Keratinocyte (primary cell): Measurements from ENCODE around the gene CPLX3. TPM values are rescaled to one million over a fixed set of nuclear protein-coding genes. Genes with fewer than 3 reads are reported as not detected.
A peak's percentile ranks its signal among the peaks of the same experiment; 100 is the strongest.

Experiments used
- DNase-seq: peaks from one replicate; pipeline ENCODE4 v3.0.0-alpha.2; 2011; ENCODE audit warnings: low read depth, missing footprints, low spot score
- FAIRE-seq: peaks from 2 replicates; lab custom pipeline; 2011; peaks lifted over from hg19 to GRCh38; lab: Jason Lieb, UNC
- H2AFZ ChIP-seq: 2 replicates; pipeline ENCODE4 v1.6.0; 2012; ENCODE audit warnings: low read length, control low read depth, inconsistent platforms; ENCODE audit not compliant: control insufficient read depth
- H3K27ac ChIP-seq: 2 replicates; pipeline ENCODE4 v1.5.1; 2011; ENCODE audit warnings: low read length; ENCODE audit not compliant: control insufficient read depth, insufficient read depth
- H3K27me3 ChIP-seq: 3 replicates; pipeline ENCODE4 v1.6.0; 2011; ENCODE audit warnings: low read length; ENCODE audit not compliant: control insufficient read depth, insufficient read depth; ENCODE audit errors: extremely low read depth
- H3K36me3 ChIP-seq, 2 experiments: 2 replicates in 1 of 2; 3 replicates in 1 of 2; pipeline ENCODE4 v1.5.1; 2011; ENCODE audit warnings: low read length in 2 of 2, mild to moderate bottlenecking in 1 of 2; ENCODE audit not compliant: control insufficient read depth in 2 of 2, insufficient read depth in 2 of 2; ENCODE audit errors: extremely low read depth in 1 of 2
- H3K4me1 ChIP-seq: 3 replicates; pipeline ENCODE4 v1.5.1; 2011; ENCODE audit warnings: low read length; ENCODE audit not compliant: control insufficient read depth, insufficient read depth; ENCODE audit errors: extremely low read depth
- H3K4me2 ChIP-seq: 3 replicates; pipeline ENCODE4 v1.6.0; 2011; ENCODE audit warnings: low read depth, low read length; ENCODE audit not compliant: control insufficient read depth, insufficient read depth; ENCODE audit errors: extremely low read depth
- H3K4me3 ChIP-seq, 3 experiments: fragments of 200-600 bp in 1 of 3; sonication (generic) in 1 of 3; 2 replicates in 2 of 3; 3 replicates in 1 of 3; pipeline ENCODE4 v1.5.1; 2011 to 2016; ENCODE audit warnings: low read length in 3 of 3, mild to moderate bottlenecking in 3 of 3, control low read depth in 2 of 3, inconsistent platforms in 1 of 3, low read depth in 1 of 3, mixed read lengths in 1 of 3, mixed run types in 1 of 3, moderate library complexity in 1 of 3; ENCODE audit not compliant: control insufficient read depth in 2 of 3, insufficient read depth in 2 of 3; ENCODE audit errors: extremely low read depth in 1 of 3
- H3K79me2 ChIP-seq: 2 replicates; pipeline ENCODE4 v1.6.0; 2012; ENCODE audit warnings: low read length; ENCODE audit not compliant: control insufficient read depth, insufficient read depth
- H3K9ac ChIP-seq: 3 replicates; pipeline ENCODE4 v1.6.0; 2011; ENCODE audit warnings: low read length; ENCODE audit not compliant: control insufficient read depth, insufficient read depth; ENCODE audit errors: extremely low read depth
- H3K9me1 ChIP-seq: 3 replicates; pipeline ENCODE4 v1.6.0; 2011; ENCODE audit warnings: low read length; ENCODE audit not compliant: control insufficient read depth, insufficient read depth; ENCODE audit errors: extremely low read depth
- H3K9me3 ChIP-seq: 2 replicates; pipeline ENCODE4 v1.5.1; 2012; ENCODE audit warnings: low read depth, low read length; ENCODE audit not compliant: control insufficient read depth
- H4K20me1 ChIP-seq: 3 replicates; pipeline ENCODE4 v1.6.0; 2011; ENCODE audit warnings: low read length; ENCODE audit not compliant: control insufficient read depth, insufficient read depth; ENCODE audit errors: extremely low read depth
- CTCF ChIP-seq, 3 experiments: IDR thresholded peaks in 1 of 3; conservative IDR thresholded peaks in 1 of 3; optimal IDR thresholded peaks in 1 of 3; 2 replicates in 2 of 3; 3 replicates in 1 of 3; pipeline versions ENCODE3 to v1.5.1; 2011; ENCODE audit warnings: low read length in 3 of 3, mild to moderate bottlenecking in 3 of 3, moderate library complexity in 2 of 3, control low read depth in 1 of 3, inconsistent platforms in 1 of 3; ENCODE audit not compliant: insufficient read depth in 2 of 3; ENCODE audit errors: extremely low read depth in 1 of 3
- EZH2 ChIP-seq: IDR thresholded peaks from one replicate; pipeline ENCODE4 v1.6.1; 2012; ENCODE audit warnings: inconsistent platforms, mild to moderate bottlenecking, low read length, moderate library complexity
- dilution Hi-C: fragments of 300-500 bp; cut with MboI; formaldehyde crosslinking; loops from one replicate; pipeline ENCODE4 v1.7.0; 2020; ENCODE audit warnings: low sequenced_read_pairs; ENCODE audit not compliant: extremely low pct_ligation_motif_present
- polyA plus RNA-seq, 5 experiments: library from polyadenylated mRNA; depleted of rRNA in 3 of 5; stranded (reverse) in 3 of 5; stranded (forward) in 1 of 5; unstranded in 1 of 5; fragments of >200 nt; gene quantifications; 1 replicate in 1 of 5; 2 replicates in 3 of 5; 3 replicates in 1 of 5; pipeline versions ENCODE4 v1.2.1 to v1.2.3, GENCODE V29; 2011 to 2012; ENCODE audit warnings: missing spikeins in 2 of 5, low read depth in 1 of 5, low replicate concordance in 1 of 5

CPLX3 gene
- polyA plus RNA-seq, 1 donor (not counting 4 experiments of a cell fraction or from before 2014, with no cell fraction given) = not detected

- peak overlapping the region; percentile 75 to 92 (median 79) for H3K4me3 ChIP-seq
- peaks cover 3 to 5% of the 10 kb centered on the region in 2 experiments for H3K36me3 ChIP-seq
- no peaks in the 10 kb centered on the region for H3K9me3 ChIP-seq
- dilution Hi-C loops = no loop called here
- DNase-seq = no peak
- peaks cover 13% of the 10 kb centered on the region for H4K20me1 ChIP-seq
- H3K9ac ChIP-seq = peak overlapping the region; percentile 81
- peaks cover 63% of the 10 kb centered on the region for H3K4me1 ChIP-seq
- FAIRE-seq = no peak
- peaks cover 11% of the 10 kb centered on the region for H3K9me1 ChIP-seq
- H3K79me2 ChIP-seq = peaks cover 58% of the 10 kb centered on the region
- H2AFZ ChIP-seq = no peak overlapping the region
- H3K27me3 ChIP-seq = no peaks in the 10 kb centered on the region
- H3K27ac ChIP-seq = peak overlapping the region; percentile 55
- no peak for TF ChIP-seq CTCF (optimal IDR thresholded peaks at IDR 0.05 in 1 of 3, IDR thresholded peaks at IDR 0.05 in 1 of 3, conservative IDR thresholded peaks at IDR 0.05 in 1 of 3; ENCODE audit: extremely low read depth in 1 of 3, insufficient read depth in 2 of 3, low read length in 3 of 3)
- no peak for TF ChIP-seq EZH2
- H3K4me2 ChIP-seq = peak overlapping the region; percentile 100
Observed at GRCh38 chr15:74783072-74783807, 43.2 kb upstream of the CPLX3 start.

GRCh38 chr15:74783808-74784175 lies 42.6 kb upstream of the CPLX3 start:
- peak overlapping the region; percentile 100 for H3K4me2 ChIP-seq
- dilution Hi-C loops = no loop called here
- H3K36me3 ChIP-seq = peaks cover 3 to 5% of the 10 kb centered on the region in 2 experiments
- H3K27ac ChIP-seq = peak overlapping the region; percentile 55
- H4K20me1 ChIP-seq = peaks cover 15% of the 10 kb centered on the region
- no peaks in the 10 kb centered on the region for H3K27me3 ChIP-seq
- peaks cover 68% of the 10 kb centered on the region for H3K4me1 ChIP-seq
- H3K79me2 ChIP-seq = peaks cover 64% of the 10 kb centered on the region
- H3K9me3 ChIP-seq = no peaks in the 10 kb centered on the region
- DNase-seq (no peak), FAIRE-seq (no peak)
- peaks cover 14% of the 10 kb centered on the region for H3K9me1 ChIP-seq
- TF ChIP-seq EZH2 (no peak), CTCF (optimal IDR thresholded peaks at IDR 0.05 in 1 of 3, IDR thresholded peaks at IDR 0.05 in 1 of 3, conservative IDR thresholded peaks at IDR 0.05 in 1 of 3; ENCODE audit: extremely low read depth in 1 of 3, insufficient read depth in 2 of 3, low read length in 3 of 3) (no peak)
- peak overlapping the region; percentile 81 for H3K9ac ChIP-seq
- H3K4me3 ChIP-seq = peak overlapping the region; percentile 75 to 92 (median 79)
- H2AFZ ChIP-seq = no peak overlapping the region
